PC-9 (cell line): ENCODE measurements around the gene HDAC10. TPM values are rescaled to one million over a fixed set of nuclear protein-coding genes. Genes with fewer than 3 reads are reported as not detected.

ENCODE experiments used
- BruUV-seq: library from RNA; stranded (reverse); fragments of 400-500 nt; replicated peaks from 2 replicates; lab custom pipeline; 2021; lab: Mats Ljungman, UMichigan
- CTCF ChIA-PET: fragments of 300-600 bp; sonication (Branson Sonifier 250); formaldehyde crosslinking; loops from one replicate; lab custom pipeline; 2022; ENCODE audit warnings: antibody characterized with exemption; lab: Charles Lee
- POLR2A ChIA-PET: fragments of 300-600 bp; sonication (Branson Sonifier 250); formaldehyde crosslinking; loops from one replicate; lab custom pipeline; 2022; ENCODE audit warnings: antibody characterized with exemption; ENCODE audit not compliant: unreplicated experiment; lab: Charles Lee
- DNase-seq, 2 experiments: peaks; one replicate each; pipeline versions ENCODE4 v3.0.0 to v3.0.0-alpha.2; 2015 to 2022; ENCODE audit warnings: mixed read lengths in 1 of 2
- H2AFZ ChIP-seq: fragments of 200-600 bp; sonication (generic); 2 replicates; pipeline ENCODE4 v1.8.1; 2017; ENCODE audit warnings: antibody characterized with exemption
- H3F3A ChIP-seq: fragments of 200-600 bp; sonication (generic); 2 replicates; pipeline ENCODE4 v1.8.1; 2017; ENCODE audit warnings: antibody characterized with exemption, mild to moderate bottlenecking, low read depth; ENCODE audit not compliant: insufficient read depth
- H3K27ac ChIP-seq: fragments of 200-600 bp; sonication (generic); 2 replicates; pipeline ENCODE4 v1.6.1; 2016; ENCODE audit warnings: mixed run types
- H3K27me3 ChIP-seq: fragments of 200-600 bp; sonication (generic); 2 replicates; pipeline ENCODE4 v1.6.1; 2016; ENCODE audit warnings: low read depth, mixed run types; ENCODE audit not compliant: insufficient read depth
- H3K36me3 ChIP-seq: fragments of 200-600 bp; sonication (generic); 2 replicates; pipeline ENCODE4 v1.6.1; 2016; ENCODE audit warnings: low read depth, mixed run types
- H3K4me1 ChIP-seq: fragments of 200-600 bp; sonication (generic); replicated peaks from 2 replicates; pipeline ENCODE4 v1.6.1; 2016; ENCODE audit warnings: mixed run types; ENCODE audit not compliant: insufficient read depth
- H3K4me2 ChIP-seq: fragments of 200-600 bp; sonication (generic); 2 replicates; pipeline ENCODE4 v1.6.1; 2017; ENCODE audit warnings: mixed run types
- H3K4me3 ChIP-seq: fragments of 200-600 bp; sonication (generic); 2 replicates; pipeline ENCODE4 v1.6.1; 2016; ENCODE audit warnings: mixed run types
- H3K79me2 ChIP-seq: fragments of 200-600 bp; sonication (generic); 2 replicates; pipeline ENCODE4 v1.6.1; 2017; ENCODE audit warnings: low read depth, mixed run types
- H3K9me2 ChIP-seq: fragments of 200-600 bp; sonication (generic); 2 replicates; pipeline ENCODE4 v1.8.1; 2017; ENCODE audit warnings: mild to moderate bottlenecking; ENCODE audit not compliant: insufficient read depth
- H3K9me3 ChIP-seq: fragments of 200-600 bp; sonication (generic); 2 replicates; pipeline ENCODE4 v1.8.1; 2016; ENCODE audit warnings: low read depth; ENCODE audit not compliant: insufficient read depth
- H4K20me1 ChIP-seq: fragments of 200-600 bp; sonication (generic); 2 replicates; pipeline ENCODE4 v1.8.1; 2017; ENCODE audit not compliant: insufficient read depth
- EZH2 ChIP-seq: fragments of 200-600 bp; sonication (generic); IDR thresholded peaks from 2 replicates; pipeline ENCODE4 v1.8.0; 2017; ENCODE audit warnings: antibody characterized with exemption, low read depth
- intact Hi-C: fragments of 100-400 bp; cut with micrococcal nuclease; formaldehyde crosslinking; loops from one replicate; pipeline ENCODE4 v1.10.0; 2022; ENCODE audit not compliant: unreplicated experiment
- total RNA-seq: library from RNA; stranded (reverse); gene quantifications from 2 replicates; pipeline ENCODE4 v1.2.3, GENCODE V29; 2021
- TF ChIP-seq, protein P1 (sequence below): fragments of 200-600 bp; sonication (generic); conservative IDR thresholded peaks from 2 replicates; pipeline ENCODE4 v1.6.1; 2017; ENCODE audit warnings: mixed run types, antibody characterized with exemption, mild to moderate bottlenecking, moderate library complexity

HDAC10 gene
- total RNA-seq, 1 experiment from 2014 or later: 80.5 TPM

DNA sequence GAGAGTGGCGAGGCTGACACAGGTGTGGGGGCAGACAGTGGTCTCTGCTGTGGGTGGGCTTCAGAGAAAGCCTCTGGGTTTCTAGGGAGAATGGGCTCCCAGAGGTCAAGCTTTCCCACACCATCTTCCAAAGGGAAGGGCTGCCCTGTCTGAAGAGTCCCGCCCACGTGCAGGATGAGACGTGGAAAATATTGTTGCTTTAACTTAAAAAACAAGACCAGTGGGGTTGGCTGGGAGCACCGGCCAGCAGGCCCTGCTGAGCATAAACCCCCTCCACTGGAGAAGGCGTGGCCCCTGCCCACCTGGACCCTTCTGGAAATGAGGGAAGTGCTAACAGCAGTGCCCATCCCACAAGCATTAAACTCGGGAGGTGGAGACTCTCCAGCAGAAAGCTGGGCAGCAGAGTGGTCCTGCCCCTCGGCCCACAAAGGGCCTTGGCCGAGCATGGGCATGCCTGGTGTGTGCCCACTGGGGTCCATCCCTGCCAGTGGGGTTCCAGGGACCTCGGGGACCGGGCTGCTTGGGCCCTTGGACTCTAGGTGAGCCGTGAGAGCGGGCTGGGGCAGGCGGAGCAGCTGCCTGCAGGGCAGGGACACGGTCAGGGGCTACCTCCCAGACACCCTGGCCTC is 34.9 kb downstream of the HDAC10 start:
- H4K20me1 ChIP-seq: peaks cover 71% of the 10 kb centered on the region
- intact Hi-C loops: no loop called here

DNA sequence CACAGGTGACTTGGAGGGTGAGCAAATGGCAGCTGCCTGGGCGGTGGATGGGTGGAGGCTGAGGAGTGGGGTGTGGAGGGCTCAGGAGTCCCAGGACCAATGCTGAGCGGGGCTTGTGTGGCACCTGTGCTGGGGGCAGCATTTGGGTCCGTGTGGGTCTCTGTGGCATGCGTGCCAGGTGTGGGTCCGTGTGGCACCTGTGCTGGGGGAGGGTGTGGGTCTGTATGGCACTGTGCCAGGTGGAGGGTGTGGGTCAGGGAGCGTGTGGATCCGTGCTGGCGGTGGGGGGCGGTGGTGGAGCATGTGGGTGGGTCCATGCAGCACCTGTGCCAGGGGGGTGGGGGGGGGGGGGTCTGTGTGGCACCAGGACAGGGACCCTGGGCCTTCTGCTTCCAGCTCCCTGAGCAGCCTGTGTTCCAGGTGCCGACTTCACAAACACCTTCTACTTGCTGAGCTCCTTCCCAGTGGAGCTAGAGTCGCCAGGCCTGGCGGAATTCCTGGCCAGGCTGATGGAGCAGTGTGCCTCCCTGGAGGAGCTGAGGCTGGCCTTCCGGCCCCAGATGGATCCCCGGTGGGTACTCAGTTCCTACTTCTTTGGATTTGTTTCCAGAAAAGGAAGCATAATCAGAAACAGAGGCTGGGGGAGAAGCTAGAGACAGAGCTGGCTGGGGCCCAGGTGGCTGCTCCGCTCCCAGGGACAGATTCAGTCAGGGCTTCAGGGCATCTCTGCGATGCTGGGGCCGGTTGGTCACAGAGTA is 35.6 kb downstream of the HDAC10 start:
- Histone ChIP-seq H4K20me1 (peaks cover 78% of the 10 kb centered on the region), H3K9me3 (no peaks in the 10 kb centered on the region), H3K9me2 (no peaks in the 10 kb centered on the region), H3K4me1 (no peaks in the 10 kb centered on the region), H3K4me2 (no peak overlapping the region), H2AFZ (no peak overlapping the region), H3K27me3 (no peaks in the 10 kb centered on the region), H3F3A (peaks cover 55% of the 10 kb centered on the region; the same call in 1 of the 2 replicates), H3K27ac (no peak overlapping the region), H3K79me2 (peaks cover 4% of the 10 kb centered on the region; the same call in 1 of the 2 replicates), H3K36me3 (peaks cover 57% of the 10 kb centered on the region), H3K4me3 (no peak overlapping the region)
- no peak for DNase-seq
- CTCF ChIA-PET: interaction anchor here (0.6 to 0.7 kb wide), 2 partner anchors 32 to 67 kb away, joined by 4 read pairs; no protein-coding TSS in a partner anchor
- BruUV-seq: no TSS peak
- POLR2A ChIA-PET: no interaction called here
- TF ChIP-seq, protein P1, sequence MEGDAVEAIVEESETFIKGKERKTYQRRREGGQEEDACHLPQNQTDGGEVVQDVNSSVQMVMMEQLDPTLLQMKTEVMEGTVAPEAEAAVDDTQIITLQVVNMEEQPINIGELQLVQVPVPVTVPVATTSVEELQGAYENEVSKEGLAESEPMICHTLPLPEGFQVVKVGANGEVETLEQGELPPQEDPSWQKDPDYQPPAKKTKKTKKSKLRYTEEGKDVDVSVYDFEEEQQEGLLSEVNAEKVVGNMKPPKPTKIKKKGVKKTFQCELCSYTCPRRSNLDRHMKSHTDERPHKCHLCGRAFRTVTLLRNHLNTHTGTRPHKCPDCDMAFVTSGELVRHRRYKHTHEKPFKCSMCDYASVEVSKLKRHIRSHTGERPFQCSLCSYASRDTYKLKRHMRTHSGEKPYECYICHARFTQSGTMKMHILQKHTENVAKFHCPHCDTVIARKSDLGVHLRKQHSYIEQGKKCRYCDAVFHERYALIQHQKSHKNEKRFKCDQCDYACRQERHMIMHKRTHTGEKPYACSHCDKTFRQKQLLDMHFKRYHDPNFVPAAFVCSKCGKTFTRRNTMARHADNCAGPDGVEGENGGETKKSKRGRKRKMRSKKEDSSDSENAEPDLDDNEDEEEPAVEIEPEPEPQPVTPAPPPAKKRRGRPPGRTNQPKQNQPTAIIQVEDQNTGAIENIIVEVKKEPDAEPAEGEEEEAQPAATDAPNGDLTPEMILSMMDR: no peak
- TF ChIP-seq EZH2: no peak
- intact Hi-C loops: no loop called here

More for the DNA sequence above, 34.9 kb downstream of the HDAC10 start:
- H3K4me3 ChIP-seq: no peak overlapping the region
- no peaks in the 10 kb centered on the region for H3K9me2 ChIP-seq
- POLR2A ChIA-PET: no interaction called here
- no peak for DNase-seq
- H2AFZ ChIP-seq: no peak overlapping the region
- H3K36me3 ChIP-seq: peaks cover 60% of the 10 kb centered on the region
- no peak overlapping the region for H3K27ac ChIP-seq
- H3F3A ChIP-seq: peaks cover 54% of the 10 kb centered on the region; the same call in 1 of the 2 replicates
- peaks cover 2% of the 10 kb centered on the region; the same call in 1 of the 2 replicates for H3K79me2 ChIP-seq
- no TSS peak for BruUV-seq
- no peak overlapping the region for H3K4me2 ChIP-seq
- CTCF ChIA-PET: interaction anchor here (0.6 to 0.7 kb wide), 2 partner anchors 32 to 68 kb away, joined by 4 read pairs; no protein-coding TSS in a partner anchor
- no peaks in the 10 kb centered on the region for H3K27me3 ChIP-seq
- H3K4me1 ChIP-seq: no peaks in the 10 kb centered on the region
- no peaks in the 10 kb centered on the region for H3K9me3 ChIP-seq
- TF ChIP-seq, protein P1: no peak
- no peak for TF ChIP-seq EZH2

DNA sequence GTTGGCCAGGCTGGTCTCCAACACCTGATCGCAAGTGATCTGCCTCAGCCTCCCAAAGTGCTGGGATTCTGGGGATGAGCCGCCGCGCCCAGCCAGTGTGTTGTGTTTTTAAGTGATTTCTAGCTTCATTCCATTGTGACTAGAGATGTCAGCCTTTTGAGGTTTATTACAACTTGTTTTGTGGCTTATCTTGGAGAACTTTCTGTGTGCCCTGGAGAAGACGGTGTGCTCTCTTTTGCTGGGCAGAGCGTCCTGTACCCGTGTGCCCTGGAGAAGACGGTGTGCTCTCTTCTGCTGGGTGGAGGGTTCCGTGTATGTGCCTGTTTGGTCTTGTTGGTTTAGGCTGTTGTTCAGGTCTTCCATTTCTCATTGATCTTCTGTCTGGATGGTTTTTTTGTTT is 37.8 kb downstream of the HDAC10 start:
- no TSS peak for BruUV-seq
- Histone ChIP-seq H3K4me2 (no peak overlapping the region), H3K36me3 (peaks cover 55% of the 10 kb centered on the region), H3K27ac (no peak overlapping the region), H3K79me2 (peaks cover 4% of the 10 kb centered on the region; the same call in 1 of the 2 replicates), H3K4me1 (no peaks in the 10 kb centered on the region), H3K9me3 (no peaks in the 10 kb centered on the region), H3K4me3 (no peak overlapping the region), H2AFZ (no peak overlapping the region), H3F3A (peaks cover 48% of the 10 kb centered on the region; the same call in 1 of the 2 replicates), H3K27me3 (no peaks in the 10 kb centered on the region), H4K20me1 (peaks cover 80% of the 10 kb centered on the region), H3K9me2 (no peaks in the 10 kb centered on the region)
- intact Hi-C loops: no loop called here
- ChIA-PET CTCF (no interaction called here), POLR2A (no interaction called here)
- DNase-seq: no peak
- TF ChIP-seq, protein P1: no peak
- TF ChIP-seq EZH2: no peak
